HT1080 (cell line): ENCODE measurements around the gene XKR7. TPM values are rescaled to one million over a fixed set of nuclear protein-coding genes. Genes with fewer than 3 reads are reported as not detected.
A peak's percentile ranks its signal among the peaks of the same experiment; 100 is the strongest.

Source experiments
- DNase-seq: peaks from one replicate; pipeline ENCODE4 v3.0.0-alpha.2; 2015; ENCODE audit warnings: low read depth
- total RNA-seq: library from RNA; depleted of rRNA; stranded (reverse); fragments of >200 nt; shearing (Covaris generic); gene quantifications from 2 replicates; pipeline ENCODE4 v1.2.3, GENCODE V29; 2014

Gene XKR7
- total RNA-seq, 1 experiment from 2014 or later: not detected

GRCh38 chr20:31977080-31977479, 9.1 kb downstream of the XKR7 start:
- DNase-seq: no peak

- no peak for DNase-seq
Observed at GRCh38 chr20:31979713-31980426, 11.9 kb downstream of the XKR7 start.

DNA sequence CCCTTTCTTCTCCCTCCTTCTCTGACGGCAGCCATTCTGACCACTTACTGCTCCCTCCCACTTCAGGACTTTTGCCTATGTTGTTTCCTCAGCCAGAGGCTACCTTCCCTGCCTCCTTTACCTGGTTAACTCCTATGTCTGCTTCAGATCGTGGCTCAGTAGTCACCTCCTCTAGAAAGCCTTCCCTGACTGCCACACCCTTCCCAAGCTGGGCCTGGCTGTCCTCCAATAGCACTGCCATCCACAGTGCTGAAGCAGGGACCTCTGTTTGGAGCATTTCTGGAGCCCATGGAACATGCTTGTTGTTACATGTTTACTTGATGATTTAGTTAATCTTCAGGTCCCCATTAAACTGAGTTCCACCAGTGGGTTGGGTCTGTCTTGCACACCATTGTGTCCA, 13.8 kb downstream of the XKR7 start:
- DNase-seq: no peak

GRCh38 chr20:31984981-31985471, 17.1 kb downstream of the XKR7 start:
- DNase-seq: no peak

DNA sequence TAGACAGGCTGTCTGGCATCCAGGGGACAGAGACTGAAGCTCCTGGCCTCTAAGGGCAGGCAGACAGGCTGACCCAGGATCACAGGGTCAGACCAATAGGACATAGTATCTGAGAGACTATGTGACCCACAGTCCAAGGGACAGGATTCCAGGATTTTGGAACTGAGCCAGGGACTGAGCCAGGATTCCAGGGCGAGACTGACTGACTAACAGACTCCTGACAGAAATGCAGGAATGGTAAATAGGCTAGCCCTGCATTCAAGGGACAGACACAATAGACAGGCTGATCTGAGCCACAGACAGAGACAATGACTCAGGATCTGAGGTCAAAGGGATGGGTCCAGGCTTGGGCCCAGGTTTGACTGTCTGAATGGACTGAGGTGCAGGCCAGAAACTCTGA, 19.8 kb downstream of the XKR7 start:
- DNase-seq: peak; percentile 13

DNA sequence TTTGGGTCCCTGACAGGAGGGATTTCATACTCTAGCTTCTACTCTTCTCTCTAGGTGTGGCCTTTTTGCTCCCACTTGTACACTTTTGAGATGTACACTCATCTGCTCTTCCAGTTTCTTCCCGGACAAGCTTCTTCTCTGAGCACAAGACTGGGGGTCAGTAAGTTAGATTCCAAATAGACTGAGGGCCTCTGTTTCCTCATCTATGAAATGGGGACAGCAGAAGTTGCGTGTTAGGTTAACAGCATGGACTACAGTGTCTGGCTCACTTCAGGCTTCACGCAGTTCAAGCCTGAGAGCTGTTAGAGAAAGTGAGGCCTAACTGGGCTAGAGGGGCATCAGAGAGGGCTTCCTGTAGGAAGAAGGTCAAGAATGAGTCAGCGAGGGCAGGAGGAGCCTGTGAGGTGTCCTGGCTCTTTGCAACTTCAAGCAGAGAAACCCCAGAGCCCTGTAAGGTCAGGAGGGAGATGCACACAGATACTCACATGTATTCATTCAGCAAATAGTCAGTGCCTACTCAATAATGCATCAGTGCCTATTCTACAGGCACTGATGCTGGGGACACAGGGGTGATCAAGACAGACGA, 20.6 kb downstream of the XKR7 start:
- no peak for DNase-seq

GRCh38 chr20:31989030-31989645, 21.2 kb downstream of the XKR7 start:
- no peak for DNase-seq

- no peak for DNase-seq
Observed at GRCh38 chr20:31990641-31991338, 22.8 kb downstream of the XKR7 start.

DNA sequence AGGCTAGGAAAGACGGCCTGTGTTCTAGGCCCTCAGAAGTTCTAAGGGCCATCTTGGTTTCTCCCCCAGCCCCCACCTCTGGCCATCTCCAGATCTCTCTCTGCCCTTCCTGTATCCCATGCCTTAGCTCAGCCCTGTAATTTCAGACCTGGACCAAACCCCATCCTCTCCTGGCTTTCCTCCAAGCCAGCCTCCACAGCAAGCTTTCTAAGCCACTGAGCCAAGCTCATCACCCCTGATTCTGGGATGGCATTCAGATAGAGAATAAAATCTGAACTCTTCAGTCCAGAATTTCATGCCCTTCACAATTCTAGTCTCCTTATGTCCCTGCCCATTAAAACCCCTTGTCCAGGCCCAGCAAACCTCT, 23.4 kb downstream of the XKR7 start:
- no peak for DNase-seq

DNA sequence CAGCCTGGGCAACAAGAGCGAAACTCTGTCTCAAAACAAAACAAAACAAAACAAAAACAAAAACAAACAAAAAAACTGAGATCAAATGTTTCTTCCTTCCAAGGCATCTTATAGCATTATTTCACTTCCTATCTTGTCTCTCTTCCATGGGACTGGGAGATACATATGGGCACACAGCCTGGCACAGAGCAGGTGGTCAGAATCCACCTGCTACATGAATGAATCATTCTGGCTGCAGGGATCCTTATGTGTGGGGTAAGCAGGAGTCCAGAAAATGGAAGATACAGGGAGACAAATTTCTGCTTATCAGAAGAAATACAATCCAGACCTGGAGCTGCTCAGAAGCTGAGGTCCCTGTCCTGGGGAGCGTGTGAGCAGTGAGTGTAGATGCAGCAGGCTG, 24.1 kb downstream of the XKR7 start:
- no peak for DNase-seq

GRCh38 chr20:31996996-31997395, 29.0 kb downstream of the XKR7 start:
- no peak for DNase-seq

DNA sequence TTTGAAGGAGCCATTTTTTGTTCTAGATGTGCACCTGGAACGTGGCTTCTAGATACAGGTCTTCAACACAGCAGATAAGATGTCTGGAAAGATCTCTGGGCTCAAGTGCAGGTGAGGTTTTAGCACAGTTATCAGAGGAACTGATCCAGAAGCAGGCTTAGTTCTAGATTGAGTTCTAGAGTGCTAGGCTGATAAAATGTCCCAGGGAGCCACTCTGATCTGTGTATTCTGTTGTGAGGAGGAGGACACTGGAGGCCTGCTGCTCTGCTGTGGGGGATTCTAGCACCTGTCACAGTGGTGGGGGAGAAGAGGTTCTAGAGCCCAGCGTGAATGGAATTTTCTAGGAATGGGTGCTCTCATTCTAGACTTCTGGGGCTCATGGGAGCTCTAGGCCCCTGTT, 30.3 kb downstream of the XKR7 start:
- no peak for DNase-seq

DNA sequence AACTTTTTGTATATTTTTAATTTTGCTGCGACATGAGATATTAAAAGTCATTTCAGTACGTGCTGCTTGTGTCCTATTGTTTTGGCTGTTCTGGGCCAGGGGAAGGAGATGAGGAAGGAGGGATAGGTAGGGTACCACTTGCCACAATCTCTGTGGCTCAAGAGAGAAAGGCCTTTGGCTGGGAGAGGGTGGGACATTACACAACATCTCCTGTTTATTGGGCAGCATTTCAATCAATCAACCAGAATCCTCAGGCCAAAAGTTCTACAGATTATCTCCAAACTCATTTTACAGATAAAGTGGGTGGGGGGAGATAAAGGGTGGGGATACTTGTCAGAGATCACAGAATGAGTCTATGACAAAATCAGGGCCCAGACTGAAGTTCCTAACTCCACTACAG, 35.4 kb downstream of the XKR7 start:
- DNase-seq: no peak

GRCh38 chr20:32004963-32005362, 37.0 kb downstream of the XKR7 start:
- DNase-seq: peak; percentile 35

DNA sequence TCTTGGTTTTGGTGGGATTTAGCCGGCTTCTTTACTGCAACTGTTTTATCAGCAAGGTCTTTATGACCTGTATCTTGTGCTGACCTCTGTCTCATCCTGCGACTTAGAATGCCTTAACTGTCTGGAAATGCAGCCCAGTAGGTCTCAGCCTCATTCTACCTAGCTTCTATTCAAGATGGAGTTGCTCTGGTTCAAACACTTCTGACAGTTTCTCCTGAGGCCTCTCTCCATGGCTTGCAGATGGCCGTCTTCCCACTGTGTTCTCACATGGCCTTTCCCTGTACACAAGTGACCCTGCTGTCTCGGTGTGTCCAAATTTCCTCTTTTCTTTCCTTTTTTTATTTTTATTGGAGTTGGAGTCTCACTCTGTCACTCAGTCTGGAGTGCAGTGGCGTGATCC, 38.1 kb downstream of the XKR7 start:
- DNase-seq: no peak

- DNase-seq: no peak
Observed at GRCh38 chr20:32006841-32007786, 39.2 kb downstream of the XKR7 start.

DNA sequence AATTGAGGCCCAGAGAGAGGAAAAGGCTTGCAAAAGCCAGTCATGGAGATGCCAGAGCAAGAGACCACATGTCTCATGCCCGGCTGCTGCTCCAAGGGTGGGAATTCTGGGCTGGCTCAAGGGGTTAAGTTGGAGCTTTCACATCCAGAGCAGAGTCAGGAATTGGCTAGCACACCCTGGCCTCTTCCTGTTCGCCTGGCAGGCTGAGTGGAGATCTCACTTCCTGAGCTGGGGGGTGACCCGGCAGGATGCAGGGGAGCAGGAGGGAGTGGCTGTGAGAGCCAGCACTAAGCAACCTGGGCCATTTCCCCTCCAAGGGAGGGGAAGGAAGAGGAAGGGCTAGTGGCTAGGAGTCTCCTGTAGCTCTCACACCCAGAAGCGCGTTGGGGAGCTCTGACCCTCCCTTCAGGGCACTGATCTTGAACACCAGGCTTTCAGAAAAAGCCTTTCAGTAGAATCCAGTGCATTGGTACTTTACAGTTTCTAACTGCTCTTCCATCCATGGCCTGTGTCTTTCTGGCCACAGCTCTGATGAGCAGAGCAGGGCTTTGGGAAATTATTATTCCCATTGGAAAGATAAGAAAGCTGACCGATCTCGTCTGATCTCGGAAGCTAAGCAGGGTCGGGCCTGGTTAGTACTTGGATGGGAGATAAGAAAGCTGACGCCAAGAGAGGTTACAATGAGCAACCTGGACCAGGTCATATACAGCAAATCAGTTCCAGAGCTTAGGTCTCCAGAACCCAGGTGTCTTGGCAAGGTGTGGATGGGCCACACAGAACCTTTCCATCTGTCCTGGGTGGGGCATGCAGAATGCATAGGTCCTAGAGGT, 40.1 kb downstream of the XKR7 start:
- peak; percentile 70 for DNase-seq

GRCh38 chr20:32009564-32009963, 41.6 kb downstream of the XKR7 start:
- no peak for DNase-seq

DNA sequence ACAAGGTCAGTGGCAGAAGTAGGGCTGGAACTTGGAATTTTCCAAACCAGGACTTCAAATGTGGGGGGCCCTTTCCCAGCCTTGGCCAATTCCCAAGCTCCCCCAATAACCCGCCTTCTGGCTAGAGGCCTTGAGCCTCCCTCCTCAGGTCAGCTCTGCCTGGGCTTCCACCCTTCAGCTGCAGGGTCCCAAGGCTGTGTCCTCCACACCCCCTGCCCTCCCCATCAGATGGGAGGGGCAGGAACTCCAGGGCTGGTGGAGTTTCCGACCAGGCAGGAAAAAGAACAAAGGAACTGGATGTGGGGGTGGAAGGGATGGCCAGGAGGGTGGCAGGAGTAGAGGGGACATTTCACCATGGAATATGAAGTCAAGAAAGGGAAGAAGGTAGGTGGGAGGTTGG, 42.1 kb downstream of the XKR7 start, which contains the start of gene CCM2L:
CCM2L (plus strand) TSS at position 338 of the 400 bp plus-strand sequence; CDS start at position 355, 17 bp downstream.
- no peak for DNase-seq

DNA sequence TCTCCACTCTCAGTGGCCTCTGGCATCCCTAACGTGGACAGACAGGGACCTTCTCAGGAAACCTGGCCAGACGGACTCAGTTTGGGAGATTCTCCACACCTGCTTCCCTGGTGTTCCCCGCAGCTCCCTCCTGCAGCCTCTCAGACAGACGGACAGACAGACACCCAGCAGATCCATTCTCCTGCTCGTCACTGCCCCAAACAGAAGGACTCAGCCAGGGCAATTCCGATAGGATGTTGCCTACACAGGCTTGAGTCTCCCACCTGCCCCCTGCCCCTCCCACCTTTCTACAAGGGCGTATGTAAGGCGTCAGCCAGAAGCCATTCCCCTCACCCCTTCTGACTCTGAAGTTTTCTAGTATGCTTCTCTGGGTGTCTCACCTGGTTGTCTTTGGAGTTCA, 42.7 kb downstream of the XKR7 start:
- no peak for DNase-seq
